Stimulated activated CD4-positive, alpha-beta T cell treated with anti-CD3 and anti-CD28 coated beads, Interleukin-15, amount 100 ng/mL, for 48 hours (primary cell): ENCODE data around the gene ZNF747.
"Not testable (repeated sequence)": the region's sequence is repeated elsewhere in the genome, so short reads cannot be mapped to it uniquely, and the experiment has no call there.

Source experiments
- DNase-seq, 2 donors: peaks; one replicate each; pipeline ENCODE4 v3.0.0-alpha.2; 2020; ENCODE audit warnings: low read depth in 2 of 2

The ZNF747 gene

DNA sequence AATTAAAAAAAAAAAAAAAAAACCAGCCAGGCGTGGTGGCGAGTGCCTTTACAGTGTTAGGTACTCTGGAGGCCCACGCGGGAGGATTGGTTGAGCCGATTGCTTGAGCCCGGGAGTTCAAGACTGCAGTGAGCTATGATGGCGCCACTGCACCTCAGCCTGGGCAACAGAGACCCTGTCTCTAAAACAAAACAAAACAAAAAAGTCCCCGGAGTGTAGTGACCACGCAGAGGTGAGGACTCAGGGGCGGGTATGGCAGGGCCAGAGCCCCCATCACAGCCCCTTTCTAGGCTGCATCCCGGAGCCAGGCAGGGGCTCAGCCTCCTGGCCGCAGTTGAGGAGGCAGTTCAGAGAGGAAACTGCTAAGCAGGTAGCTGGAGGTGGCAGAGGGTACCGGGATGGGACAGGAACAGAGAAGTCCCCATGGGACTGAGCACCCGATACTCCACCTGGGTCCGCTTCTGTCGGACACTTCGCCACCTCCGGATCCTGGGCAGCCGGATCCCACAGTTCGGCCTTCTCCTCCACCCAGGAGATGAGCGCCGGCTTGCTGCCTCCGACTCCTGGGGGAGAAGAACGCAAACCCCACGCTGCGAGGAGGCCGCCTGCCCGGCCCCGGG, 800 bp downstream of the ZNF747 start:
- no peak for DNase-seq

DNA sequence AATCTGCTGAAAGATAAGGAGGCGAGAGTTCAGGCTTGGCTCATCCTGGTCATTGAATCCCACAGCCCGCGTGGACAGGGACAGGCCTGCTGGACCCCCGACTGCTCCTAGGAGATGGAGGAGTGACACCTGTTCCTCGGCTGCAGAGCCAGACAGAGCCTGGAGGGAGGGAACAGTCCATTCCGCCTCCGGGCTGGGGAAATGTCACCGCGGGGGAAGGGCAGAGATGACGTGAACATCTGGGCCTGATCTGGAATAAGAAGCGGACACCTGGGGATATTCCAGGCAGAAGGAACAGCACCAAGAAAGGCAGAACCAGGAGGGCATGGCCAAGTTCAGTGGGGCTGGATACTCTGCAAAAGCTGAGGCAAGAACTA, 1.5 kb downstream of the ZNF747 start:
- no peak for DNase-seq

DNA sequence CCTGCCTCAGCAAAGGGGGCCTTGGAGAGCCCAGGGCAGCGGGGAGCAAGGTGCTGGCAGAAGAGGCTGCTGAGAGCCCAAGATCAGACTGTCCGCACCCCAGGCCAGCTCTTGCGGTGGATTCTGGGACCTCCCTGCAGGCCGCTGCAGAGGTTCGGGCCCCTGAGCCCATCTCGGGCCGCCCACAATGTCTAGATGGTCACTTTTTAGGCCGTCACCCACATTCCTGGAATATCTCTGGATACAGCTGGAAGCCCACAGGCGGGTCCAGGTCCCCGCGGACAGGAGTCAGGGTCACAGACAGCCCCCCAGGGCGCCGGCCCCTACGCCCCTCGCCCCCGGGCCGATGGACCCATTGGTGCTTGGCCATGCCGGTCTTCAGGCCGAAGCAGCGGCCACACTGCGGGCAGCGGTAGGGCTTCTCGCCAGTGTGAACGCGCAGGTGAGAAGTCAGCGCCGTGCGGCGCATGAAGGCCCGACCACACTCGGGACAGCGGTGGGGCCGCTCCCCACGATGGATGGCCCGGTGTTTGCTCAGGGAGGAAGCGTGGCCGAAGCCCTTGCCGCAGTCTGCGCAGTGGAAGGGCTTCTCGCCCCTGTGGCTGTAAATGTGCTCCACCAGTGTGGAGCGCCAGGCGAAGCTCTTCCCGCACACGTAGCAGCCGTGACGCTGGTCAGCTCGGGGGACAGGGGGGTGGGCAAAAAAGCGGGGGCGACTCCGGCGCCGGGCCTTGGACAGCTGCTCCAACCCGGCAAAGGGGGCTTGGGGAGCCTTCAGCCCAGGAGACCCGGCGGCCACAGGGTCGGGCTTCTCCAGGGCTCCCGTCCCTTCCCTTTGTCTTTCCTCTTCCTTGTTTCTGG, 2.1 kb downstream of the ZNF747 start:
- no peak for DNase-seq

- DNase-seq, result no peak
Measured at GRCh38 chr16:30530163-30531037, 4.3 kb downstream of the ZNF747 start.

DNA sequence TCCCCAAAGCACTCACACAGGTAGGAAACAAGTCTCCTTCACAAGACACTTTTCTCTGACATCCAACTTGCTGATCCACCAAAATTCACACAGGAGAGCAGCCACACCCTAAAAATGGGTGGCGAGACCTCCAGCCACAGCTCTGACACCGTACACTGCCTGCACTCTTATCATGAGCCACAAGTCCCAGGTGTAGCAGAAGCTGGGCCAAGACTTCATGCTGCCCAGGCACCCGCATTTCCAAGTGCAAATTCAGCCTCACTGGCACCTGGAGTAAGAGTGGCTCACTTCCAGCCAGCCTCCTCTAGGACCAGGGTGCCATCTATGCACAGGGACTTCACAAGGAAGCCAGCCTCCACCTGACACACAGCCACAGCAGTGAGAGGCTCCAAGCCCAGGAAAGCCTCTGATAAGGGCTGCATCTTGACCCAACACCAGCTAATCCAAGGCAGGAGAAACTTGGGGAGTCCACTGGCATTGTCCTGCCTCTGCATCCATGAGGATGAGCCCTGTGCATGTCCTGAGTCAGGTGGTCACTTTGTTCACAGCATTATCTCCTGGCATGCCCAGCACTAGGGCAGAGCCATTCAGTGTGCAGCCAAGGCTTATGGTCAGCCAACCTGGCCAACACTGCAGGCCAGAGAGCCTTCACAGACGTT, 5.7 kb downstream of the ZNF747 start:
- no peak for DNase-seq

- DNase-seq, result no peak
Measured at GRCh38 chr16:30527635-30528178, 7.0 kb downstream of the ZNF747 start.

GRCh38 chr16:30526823-30527634, 7.6 kb downstream of the ZNF747 start:
- peak; percentile 92 to 96 for DNase-seq

DNA sequence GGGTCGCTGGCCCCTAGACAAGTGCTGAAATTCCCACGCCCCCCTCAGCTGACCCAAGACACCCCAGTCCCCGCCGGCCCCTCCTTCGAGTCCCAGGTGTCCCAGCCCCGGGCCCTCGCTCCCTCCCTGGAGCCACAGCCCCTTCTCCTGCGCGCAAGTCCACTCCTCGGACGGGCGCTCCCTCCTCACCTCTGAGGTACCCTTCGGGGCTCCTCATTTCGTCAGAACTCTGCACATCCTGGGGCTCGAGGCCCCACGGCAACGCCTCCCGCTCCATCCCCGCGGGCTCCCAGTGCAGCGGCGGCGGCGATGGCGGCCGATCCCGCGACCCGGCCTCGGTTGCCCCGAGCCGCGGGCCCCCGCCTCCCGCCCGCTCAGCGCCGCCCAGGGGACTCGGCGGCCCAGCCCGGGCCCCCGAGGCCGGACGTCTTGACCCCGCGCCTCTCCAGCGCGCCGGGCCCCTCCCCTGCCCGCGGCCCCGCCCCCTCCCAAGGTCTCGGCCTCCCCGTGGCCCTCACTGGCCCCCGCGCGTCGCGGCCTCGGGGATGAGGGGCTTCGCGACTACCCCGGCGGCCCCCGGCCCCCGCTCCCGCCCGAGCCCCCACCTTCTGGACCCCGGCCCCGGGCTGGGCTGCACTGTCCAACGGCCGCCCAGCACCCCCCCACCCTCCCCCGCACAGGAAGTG, 8.4 kb downstream of the ZNF747 start, which contains the start of gene ZNF768:
ZNF768 (minus strand) TSS at position 430 of the 686 bp plus-strand sequence; CDS start at position 277, 153 bp downstream.
- DNase-seq, result no peak

DNA sequence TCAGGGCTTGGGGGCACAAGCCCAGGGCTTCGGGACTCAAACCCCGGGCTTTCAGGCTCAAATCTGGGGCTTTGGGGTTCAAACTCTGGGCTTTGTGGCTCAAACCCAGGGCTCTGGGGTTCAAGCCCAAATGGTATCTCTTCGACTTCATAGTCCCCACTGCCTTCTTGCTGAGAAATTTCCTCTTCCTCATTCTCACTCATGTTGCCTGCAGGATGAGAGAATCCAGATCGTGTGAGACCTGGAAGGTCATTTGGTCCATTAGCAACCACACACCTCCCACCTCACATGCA, 8.9 kb downstream of the ZNF747 start:
- no peak for DNase-seq

GRCh38 chr16:30524575-30525568, 9.8 kb downstream of the ZNF747 start:
- DNase-seq, result no peak

DNA sequence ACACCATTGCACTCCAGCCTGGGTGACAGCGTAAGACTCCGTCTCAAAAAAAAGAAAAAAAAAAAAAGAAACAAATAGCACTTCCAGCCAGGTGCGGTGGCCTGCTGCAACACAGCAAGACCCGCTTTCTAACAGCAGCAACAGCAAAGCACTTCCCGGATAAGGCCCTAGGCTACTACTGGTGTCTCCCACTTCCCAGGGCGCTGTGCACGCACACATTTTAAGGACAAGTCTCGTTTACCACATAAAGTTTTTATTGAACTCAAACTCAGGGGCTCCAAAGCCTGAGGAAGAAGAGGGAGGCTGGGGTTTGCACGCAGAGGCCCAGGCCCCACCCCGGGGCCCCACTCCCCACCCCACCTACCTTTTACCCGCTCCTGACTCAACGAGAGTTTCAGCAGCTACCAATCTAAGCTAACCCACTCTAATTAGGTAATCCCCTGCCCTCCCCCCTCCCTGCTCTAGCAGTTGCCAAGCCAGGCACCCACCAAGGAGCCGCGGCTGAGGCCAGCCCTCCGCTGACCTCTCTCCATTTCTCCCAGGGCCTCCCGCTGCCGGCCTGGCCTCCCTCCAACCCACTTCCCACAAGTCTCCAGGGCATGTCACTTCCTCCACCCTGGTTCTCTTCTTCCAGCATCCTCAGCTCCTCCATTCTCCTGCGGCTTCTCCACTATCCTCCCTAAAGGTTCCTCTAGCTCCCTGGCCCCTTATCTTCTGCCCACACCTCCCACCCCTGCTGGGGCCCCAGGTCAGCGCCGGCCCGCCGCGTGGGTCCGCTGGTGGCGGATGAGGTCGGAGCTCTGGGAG, 10.7 kb downstream of the ZNF747 start:
- DNase-seq, result no peak

GRCh38 chr16:30522702-30523463, 11.8 kb downstream of the ZNF747 start:
- not testable (repeated sequence) for DNase-seq

DNA sequence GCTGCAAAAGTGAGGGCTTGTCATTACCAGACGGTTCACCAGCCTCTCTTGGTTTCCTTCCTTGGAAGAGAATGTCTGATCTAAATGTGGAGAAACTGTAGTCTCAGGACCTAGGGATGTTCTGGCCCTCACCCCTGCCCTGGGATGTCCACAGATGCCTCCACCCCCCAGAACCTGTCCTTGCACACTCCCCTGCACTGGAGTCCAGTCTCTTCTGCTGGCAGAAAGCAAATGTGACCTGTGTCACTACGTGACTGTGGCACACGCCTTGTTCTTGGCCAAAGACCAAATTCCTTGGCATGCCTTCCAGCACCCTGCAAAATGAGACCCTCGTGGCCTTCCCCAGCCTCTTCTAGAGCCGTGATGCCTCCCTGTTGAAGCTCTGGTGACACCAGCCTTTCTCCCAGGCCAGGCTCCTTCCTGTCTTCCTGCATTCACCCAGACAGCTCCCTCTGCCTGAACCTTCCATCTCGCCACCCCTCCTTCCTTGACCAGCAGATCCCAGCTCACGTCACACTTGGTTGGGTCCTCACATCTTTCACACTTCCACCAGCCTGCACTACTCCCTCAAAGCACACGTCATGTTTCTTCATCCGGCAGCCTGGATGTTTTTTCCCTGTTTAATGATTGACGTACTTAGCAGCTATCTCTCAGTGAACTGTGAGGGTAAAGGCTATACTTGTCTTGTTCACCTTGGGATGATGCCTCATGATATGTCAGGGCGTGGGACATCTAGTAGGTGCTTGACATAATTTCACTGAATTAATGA, 12.6 kb downstream of the ZNF747 start:
- no peak for DNase-seq

DNA sequence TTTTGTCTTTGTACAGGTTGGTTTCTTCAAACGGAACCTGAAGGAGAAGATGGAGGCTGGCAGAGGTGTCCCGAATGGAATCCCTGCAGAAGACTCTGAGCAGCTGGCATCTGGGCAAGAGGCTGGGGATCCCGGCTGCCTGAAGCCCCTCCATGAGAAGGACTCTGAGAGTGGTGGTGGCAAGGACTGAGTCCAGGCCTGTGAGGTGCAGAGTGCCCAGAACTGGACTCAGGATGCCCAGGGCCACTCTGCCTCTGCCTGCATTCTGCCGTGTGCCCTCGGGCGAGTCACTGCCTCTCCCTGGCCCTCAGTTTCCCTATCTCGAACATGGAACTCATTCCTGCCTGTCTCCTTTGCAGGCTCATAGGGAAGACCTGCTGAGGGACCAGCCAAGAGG, 13.2 kb downstream of the ZNF747 start:
- DNase-seq, result no peak

GRCh38 chr16:30519120-30520049, 15.3 kb downstream of the ZNF747 start:
- DNase-seq, result no peak
